ENCODE measurements around the gene DDX60.
"Not testable (repeated sequence)": the region's sequence is repeated elsewhere in the genome, so short reads cannot be mapped to it uniquely, and the experiment has no call there.

Gene DDX60

DNA sequence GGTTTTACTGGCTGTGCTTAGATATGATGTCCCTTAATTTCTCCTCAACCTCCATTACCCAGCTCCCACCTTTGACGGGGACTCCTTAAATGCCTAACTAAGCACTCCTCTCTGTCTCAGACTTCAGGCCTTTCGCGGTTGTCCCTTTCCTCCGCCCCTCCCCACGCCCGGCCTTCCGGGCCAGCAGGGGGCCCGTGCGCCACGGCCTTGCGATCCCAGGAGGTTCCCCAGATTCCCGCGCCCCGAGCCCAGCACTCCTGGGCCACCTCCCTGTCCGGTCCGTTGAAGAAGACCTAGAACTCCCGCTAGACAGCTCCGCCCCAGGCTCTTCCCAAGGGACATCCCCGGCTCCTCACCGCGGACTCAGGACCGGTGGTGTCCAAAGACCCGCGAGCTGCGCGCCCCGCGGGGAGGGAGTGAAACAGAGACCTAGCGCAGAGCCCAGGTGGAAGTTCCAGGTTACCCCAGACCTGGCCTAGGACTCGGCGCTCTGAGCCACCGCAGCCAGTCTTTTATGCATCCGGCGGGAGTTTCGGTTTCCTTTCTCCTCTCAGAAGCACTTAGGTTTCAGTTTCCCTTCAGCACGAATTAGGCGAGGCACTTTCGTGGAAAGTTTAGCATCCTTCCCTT, at the start of gene DDX60:
DDX60 (minus strand) TSS at position 487 of the 630 bp plus-strand sequence. CDS start 7,493 bp downstream, outside the sequence.
- no peak for DNase-seq (ENCODE audit: low read depth)

DNA sequence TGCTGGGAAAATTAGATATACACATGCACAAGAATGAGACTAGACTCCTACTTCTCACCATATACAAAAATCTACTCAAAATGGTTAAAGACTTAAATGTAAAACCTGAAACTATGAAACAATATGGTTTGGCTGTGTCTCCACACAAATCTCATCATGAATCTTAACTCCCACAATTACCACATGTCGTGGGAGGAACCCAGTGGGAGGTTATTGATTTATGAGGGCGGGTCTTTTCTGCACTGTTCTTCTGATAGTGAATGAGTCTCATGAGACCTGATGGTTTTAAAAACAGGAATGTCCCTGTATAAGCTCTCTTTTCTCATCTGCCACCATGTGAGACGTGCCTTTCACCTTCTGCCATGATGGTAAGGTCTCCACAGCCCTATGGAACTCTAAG, 48.5 kb upstream of the DDX60 start:
- no peak for DNase-seq (ENCODE audit: low read depth)

- DNase-seq (ENCODE audit: low read depth) = no peak
Measured at GRCh38 chr4:168362025-168362401, 43.5 kb upstream of the DDX60 start.

DNA sequence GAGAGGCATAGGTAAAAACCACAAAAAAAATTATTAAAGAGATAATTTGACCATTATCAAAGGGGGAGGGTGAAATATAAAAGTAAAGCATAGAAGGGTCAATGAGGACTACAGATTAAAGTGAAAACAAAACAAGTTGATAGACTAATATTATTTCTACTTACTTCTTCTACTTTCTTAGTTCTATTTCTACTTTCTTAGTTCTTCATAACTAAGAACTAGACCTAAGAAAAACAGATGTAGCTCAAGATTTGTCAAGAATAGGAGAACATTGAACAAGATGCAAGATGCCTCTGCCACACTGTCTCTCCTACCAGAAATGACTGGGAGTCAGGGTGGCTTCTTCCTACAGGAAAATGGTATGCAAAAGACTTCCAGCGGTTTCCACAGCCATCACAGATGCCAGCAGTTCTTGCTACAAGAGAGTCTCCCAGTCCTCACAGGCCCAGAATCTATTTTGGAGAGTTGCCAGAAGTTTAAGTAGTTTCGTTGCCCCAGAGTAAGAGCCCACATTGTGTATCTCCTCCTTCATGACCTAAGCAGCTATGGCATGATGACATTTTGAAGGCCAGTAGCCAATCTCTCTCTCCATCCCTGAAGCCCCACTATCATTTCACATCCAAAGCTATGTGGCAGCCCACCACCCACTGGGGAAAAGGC, 42.9 kb upstream of the DDX60 start:
- DNase-seq (ENCODE audit: low read depth) = no peak

- no peak for DNase-seq (ENCODE audit: low read depth)
Measured at GRCh38 chr4:168360271-168360670, 41.7 kb upstream of the DDX60 start.

- no peak for DNase-seq (ENCODE audit: low read depth)
Measured at GRCh38 chr4:168357941-168358340, 39.4 kb upstream of the DDX60 start.

GRCh38 chr4:168353746-168354145, 35.2 kb upstream of the DDX60 start:
- DNase-seq (ENCODE audit: low read depth) = no peak

- no peak for DNase-seq (ENCODE audit: low read depth)
Measured at GRCh38 chr4:168337550-168337940, 19.0 kb upstream of the DDX60 start.

DNA sequence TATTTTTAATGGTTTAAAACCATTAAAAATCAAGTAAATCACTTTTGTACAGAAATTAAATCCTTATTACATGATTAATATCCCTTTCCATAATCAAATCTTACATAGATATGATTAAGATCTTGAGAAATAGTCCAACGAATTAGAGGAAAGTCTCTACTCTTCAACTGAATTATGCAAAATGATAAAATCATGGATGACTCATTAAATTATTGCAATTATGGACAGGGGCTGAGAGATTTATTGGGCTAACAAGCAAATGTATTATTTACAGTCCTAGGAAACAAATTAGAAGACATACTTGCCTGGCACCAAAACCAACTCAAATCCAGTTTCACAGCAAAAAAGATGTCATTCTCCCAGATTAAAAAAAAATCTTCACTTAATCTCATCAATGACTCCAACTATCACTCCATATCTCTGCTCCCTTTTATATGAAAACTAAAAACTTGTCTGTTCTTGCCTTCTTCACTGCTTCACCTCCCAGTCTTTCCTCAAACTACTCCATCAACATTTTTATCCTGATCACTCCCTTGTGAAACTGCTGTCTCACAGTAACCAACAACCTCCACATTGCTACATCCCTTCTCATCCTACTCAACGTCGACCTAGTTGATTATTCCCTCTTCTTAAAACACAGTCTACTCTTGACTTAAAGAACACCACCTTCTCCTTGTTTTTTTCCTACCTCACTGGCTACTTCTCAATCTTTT, 18.4 kb upstream of the DDX60 start:
- DNase-seq (ENCODE audit: low read depth) = no peak

DNA sequence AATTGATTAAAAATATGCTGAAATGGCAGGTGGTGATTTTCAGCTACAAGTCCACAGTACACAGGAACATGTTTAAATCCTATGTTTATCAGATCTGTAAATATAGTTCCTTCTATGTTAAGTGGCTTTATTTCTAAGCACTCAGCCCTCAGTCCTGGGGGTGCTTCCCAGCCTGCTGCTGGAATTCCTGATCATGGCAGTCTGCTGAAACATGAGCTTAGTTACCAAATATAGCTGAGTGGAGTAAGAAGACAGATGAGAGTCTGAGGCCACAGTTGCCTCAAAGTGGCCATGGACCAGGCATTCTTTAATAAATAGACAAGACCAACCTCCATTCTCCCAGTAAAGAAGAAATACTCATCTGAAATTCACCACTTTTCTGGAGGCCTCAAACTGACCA, 17.1 kb upstream of the DDX60 start:
- DNase-seq (ENCODE audit: low read depth) = no peak

DNA sequence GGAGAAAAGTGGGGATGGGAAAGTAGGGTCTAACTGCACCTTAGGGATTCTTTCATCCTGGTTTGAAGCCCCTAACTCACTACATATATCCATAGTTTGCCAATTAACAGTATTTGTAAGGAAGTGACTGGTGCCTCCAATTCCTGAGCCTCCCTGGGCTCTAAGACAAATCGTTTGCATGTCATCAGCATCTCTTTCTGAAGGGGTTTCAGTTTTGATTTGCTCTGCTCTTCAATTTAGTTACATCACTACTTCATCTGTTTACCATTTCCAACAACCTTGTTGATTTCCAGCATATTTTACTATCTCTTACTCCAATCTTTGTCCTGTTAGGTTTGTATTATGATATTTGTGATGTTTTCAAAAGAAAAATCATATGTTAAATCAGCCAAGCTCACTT, 15.5 kb upstream of the DDX60 start:
- no peak for DNase-seq (ENCODE audit: low read depth)

DNA sequence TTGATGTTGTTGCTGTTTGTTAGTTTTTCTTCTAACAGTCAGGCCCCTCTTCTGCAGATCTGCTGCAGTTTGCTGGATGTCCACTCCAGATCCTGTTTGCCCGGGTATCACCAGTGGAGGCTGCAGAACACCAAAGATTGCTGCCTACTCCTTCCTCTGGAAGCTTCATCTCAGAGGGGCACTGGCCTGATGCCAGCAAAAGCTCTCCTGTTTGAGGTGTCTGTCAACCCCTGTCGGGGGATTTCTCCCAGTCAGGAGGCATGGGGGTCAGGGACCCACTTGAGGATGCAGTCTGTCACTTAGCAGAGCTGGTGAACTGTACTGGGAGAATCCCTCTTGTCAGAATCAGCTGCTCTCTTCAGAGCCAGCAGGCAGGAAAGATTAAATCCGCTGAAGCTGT, 12.0 kb upstream of the DDX60 start:
- DNase-seq (ENCODE audit: low read depth) = not testable (repeated sequence)

GRCh38 chr4:168325591-168325990, 7.0 kb upstream of the DDX60 start:
- no peak for DNase-seq (ENCODE audit: low read depth)

GRCh38 chr4:168321006-168321405, 2.5 kb upstream of the DDX60 start:
- no peak for DNase-seq (ENCODE audit: low read depth)

DNA sequence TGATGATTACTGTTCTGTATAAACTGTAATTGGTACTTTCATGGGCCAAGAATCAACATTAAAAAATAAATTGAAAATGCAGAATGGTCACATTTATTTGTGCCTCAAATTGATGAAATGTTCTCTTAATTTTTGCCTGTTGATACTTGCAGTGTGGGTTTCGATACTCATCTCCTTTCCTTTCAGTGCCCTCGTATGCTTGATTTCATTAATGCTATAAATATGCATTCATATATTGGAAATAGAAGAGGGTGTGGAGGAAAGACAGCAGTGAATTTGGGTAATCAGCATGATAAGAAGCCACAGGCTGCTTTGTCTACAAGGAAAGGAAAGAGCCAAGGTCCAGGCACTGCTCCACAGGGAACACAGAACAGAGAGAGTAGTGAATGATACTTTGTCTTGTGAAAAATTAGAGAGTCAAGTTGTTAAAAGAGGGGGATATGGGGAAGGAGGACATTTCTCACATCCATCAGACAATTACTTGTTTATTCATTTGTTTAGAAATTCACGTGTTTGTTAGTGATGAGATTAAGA, 1.0 kb upstream of the DDX60 start:
- DNase-seq (ENCODE audit: low read depth) = no peak

- no peak for DNase-seq (ENCODE audit: low read depth)
Measured at GRCh38 chr4:168317621-168318020, 931 bp downstream of the DDX60 start.

DNA sequence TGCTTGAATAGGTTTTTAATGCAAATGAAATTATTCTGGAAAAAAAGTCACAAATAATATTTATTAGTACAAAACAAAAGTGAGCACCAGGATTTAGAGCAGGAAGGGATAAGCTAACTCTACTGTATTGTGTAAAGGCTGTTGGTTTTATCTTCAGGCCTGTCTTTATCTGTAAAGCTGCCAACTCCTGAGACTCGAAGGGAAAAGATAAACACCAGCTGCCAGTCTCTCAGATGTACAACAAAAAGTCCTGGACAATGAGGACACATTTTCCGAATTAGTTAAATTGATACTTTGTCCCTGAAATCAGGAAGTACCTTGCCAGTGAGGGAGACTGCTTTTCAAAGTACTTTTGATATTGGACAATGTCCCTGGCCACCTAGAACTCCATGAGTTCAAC, 8.8 kb downstream of the DDX60 start:
- no peak for DNase-seq (ENCODE audit: low read depth)

DNA sequence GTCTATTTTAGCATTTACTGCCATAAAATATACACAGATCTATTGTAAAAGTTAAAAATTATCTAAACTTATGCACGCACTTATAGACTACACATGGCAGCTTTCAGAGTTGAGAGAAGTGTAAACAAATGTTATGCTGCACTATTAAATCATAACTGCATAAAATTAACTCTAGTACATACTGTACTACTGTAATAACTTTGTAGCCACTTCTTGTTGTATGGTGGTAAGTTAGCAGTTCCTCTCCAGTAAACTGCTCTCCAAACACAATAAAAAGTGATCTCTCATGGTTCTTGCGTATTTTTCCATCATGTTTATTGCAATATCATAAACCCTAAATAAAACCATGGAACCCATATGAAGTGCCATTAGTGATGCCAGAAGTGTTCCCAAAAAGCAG, 9.6 kb downstream of the DDX60 start:
- DNase-seq (ENCODE audit: low read depth) = no peak

DNA sequence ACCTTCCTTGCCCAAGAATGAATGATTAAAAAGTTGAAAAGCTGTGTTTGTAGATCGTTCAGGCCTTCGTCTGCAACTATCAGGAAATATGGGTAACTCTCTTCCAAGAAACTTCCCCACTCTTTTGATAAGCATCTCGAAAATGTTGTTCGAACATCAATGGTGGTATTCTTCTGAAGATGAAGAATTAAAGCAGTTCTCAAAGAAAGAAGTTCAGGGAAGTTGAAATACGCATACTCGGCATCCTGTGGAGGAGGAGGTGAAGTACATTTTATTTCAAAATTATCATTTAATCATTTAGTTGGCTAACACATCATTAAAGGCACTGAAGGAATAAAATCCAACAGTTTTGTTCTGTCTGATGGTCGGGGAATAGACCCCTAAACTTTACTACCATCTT, 12.1 kb downstream of the DDX60 start:
- DNase-seq (ENCODE audit: low read depth) = no peak

GRCh38 chr4:168304744-168305459, 13.7 kb downstream of the DDX60 start:
- no peak for DNase-seq (ENCODE audit: low read depth)

DNA sequence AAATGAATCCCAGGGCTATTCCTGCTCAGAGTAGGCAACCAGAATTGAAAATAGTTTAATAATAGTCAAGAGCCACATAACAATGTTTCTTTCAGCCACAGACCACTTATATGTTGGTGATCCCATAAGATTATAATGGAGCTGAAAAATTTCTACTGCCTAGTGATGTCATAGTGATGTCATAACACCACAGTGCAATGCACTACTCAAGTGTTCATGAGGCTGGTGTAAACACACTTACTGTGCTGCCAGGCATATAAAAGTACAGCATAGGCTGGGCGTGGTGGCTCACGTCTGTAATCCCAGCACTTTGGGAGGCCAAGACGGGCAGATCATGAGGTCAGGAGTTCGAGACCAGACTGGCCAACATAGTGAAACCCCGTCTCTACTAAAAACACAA, 15.1 kb downstream of the DDX60 start:
- DNase-seq (ENCODE audit: low read depth) = not testable (repeated sequence)

DNA sequence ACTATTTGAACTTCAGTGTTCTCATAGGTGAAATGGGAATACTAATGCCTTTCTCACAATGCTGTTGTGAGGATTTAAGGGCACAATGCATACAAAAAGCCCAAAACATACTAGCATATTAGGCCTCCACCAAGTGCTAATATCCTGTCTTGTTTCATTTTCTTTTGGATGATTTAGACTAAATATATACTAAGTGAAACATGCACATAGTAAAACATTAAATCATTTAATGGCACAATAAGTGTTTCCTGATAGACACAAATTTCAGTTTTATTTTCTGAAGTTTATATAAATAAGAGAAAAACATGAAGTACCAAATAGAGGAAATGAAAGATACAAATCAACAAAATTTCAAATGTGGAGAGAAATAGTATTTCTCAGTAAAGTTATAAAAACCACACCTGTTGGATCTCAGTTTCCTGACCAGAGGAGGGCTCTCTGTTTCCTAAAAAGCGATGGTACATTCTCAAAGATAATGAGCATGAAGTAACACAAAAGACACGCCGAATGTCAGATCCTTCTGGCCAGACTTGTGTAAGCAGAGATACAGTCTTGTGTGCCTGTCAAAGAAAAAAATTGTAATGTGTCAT, 25.1 kb downstream of the DDX60 start:
- DNase-seq (ENCODE audit: low read depth) = no peak

All from non-pigmented ciliary epithelial cell (primary cell).